Spleen (tissue), 7 donors: ENCODE results near the gene MRPL32.

Source experiments
- POLR2A ChIP-seq, 3 donors: fragments of 450-650 bp; IDR thresholded peaks; one replicate each; pipeline ENCODE4 v1.5.1; 2017; ENCODE audit warnings: antibody characterized with exemption in 3 of 3, mild to moderate bottlenecking in 1 of 3
- TF ChIP-seq, protein P1 (sequence below), 11 experiments: fragments of 200-600 bp in 7 of 11; fragments of 450-650 bp in 4 of 11; sonication (generic) in 4 of 11; IDR thresholded peaks in 8 of 11; conservative IDR thresholded peaks in 3 of 11; 1 replicate in 7 of 11; 2 replicates in 4 of 11; pipeline versions ENCODE4 v1.4.0 to v1.8.0; 2016 to 2021; ENCODE audit warnings: antibody characterized with exemption in 11 of 11, inconsistent platforms in 4 of 11, mild to moderate bottlenecking in 1 of 11
- donor health status: DM: no; HTN: no; CAD: no; lungs with moderate emphysema.
- donor health status: DM: no; HTN: no; CAD: no.
- donor health status: DM: no; HTN: no; CAD: no.

DNA sequence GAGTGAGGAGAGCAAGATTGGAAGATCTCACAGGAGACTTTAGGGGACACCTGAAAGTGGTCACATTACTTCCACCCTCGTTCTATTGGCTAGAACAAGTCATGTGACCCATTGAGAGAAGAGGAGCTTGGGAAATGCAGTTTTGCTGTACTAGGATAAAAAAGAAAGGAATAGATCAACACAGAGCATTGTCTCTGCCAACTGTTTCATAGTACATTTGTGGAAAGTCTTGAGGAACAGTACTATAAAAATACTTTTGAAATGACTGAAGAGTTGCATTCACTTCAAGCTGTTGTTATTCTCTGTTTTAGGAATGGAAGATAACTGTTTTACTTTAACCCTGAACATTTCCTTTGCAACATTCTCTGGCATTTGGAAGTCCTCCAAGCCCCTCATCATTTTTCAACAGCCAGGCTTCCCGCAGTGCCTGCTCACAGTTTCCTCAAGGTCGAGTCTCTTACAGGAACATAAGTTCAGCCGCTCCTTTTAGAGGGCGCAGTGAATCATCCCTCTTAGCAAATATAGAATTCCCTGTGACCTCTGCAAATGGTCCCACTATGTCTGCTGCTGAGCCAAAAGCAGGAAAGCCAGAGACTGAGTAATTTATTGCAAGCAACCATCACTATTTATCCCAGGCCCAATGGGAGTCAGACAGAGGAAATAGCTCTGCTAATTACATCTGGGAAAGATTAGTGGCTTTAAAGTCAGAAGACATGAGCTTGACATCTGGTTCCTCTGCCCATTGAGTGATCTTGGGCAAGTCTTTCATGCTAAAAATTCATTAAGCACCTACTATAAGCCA, 40.7 kb downstream of the MRPL32 start:
- TF ChIP-seq, protein P1, sequence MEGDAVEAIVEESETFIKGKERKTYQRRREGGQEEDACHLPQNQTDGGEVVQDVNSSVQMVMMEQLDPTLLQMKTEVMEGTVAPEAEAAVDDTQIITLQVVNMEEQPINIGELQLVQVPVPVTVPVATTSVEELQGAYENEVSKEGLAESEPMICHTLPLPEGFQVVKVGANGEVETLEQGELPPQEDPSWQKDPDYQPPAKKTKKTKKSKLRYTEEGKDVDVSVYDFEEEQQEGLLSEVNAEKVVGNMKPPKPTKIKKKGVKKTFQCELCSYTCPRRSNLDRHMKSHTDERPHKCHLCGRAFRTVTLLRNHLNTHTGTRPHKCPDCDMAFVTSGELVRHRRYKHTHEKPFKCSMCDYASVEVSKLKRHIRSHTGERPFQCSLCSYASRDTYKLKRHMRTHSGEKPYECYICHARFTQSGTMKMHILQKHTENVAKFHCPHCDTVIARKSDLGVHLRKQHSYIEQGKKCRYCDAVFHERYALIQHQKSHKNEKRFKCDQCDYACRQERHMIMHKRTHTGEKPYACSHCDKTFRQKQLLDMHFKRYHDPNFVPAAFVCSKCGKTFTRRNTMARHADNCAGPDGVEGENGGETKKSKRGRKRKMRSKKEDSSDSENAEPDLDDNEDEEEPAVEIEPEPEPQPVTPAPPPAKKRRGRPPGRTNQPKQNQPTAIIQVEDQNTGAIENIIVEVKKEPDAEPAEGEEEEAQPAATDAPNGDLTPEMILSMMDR (IDR thresholded peaks at IDR 0.05 in 8 of 11, conservative IDR thresholded peaks at IDR 0.05 in 3 of 11): no peak
- TF ChIP-seq POLR2A (IDR thresholded peaks at IDR 0.05): no peak
